Gastroesophageal sphincter (tissue), 4 donors: ENCODE data around the gene CDH4. TPM values are rescaled to one million over a fixed set of nuclear protein-coding genes. Genes with fewer than 3 reads are reported as not detected.

Experiments used
- ATAC-seq: fragments of 150-250 bp; one replicate; pipeline ENCODE4 v1.9.1; 2016; ENCODE audit warnings: mild to moderate bottlenecking, moderate library complexity
- H3K27ac ChIP-seq, 4 donors: fragments of 200-600 bp; sonication (generic) in 3 of 4; 1 replicate in 3 of 4; 2 replicates in 1 of 4; pipeline ENCODE4 v1.5.1; 2016 to 2019
- H3K27me3 ChIP-seq: fragments of 200-600 bp; sonication (generic); one replicate; pipeline ENCODE4 v1.5.1; 2019
- H3K36me3 ChIP-seq, 2 donors: fragments of 200-600 bp; sonication (generic); one replicate each; pipeline ENCODE4 v1.5.1; 2019; ENCODE audit warnings: control low read depth in 1 of 2
- H3K4me1 ChIP-seq, 3 donors: fragments of 200-600 bp; sonication (generic); 1 replicate in 2 of 3; 2 replicates in 1 of 3; pipeline ENCODE4 v1.5.1; 2016 to 2019; ENCODE audit warnings: control low read depth in 2 of 3
- H3K4me3 ChIP-seq, 2 donors: fragments of 200-600 bp; sonication (generic); one replicate each; pipeline ENCODE4 v1.5.1; 2019; ENCODE audit warnings: mild to moderate bottlenecking in 1 of 2, moderate library complexity in 1 of 2
- H3K9me3 ChIP-seq, 3 donors: fragments of 200-600 bp; sonication (generic); one replicate each; pipeline ENCODE4 v1.5.1; 2017 to 2019; ENCODE audit warnings: control low read depth in 2 of 3
- CTCF ChIP-seq, 4 experiments: fragments of 200-600 bp in 2 of 4; fragments of 450-650 bp in 2 of 4; sonication (generic) in 1 of 4; IDR thresholded peaks; one replicate each; pipeline ENCODE4 v1.5.1; 2017 to 2019; ENCODE audit warnings: antibody characterized with exemption in 4 of 4, mild to moderate bottlenecking in 2 of 4, moderate library complexity in 2 of 4
- EP300 ChIP-seq: sonication (generic); formaldehyde crosslinking; IDR thresholded peaks from one replicate; pipeline ENCODE4 v1.6.1; 2017; ENCODE audit warnings: antibody characterized with exemption, mild to moderate bottlenecking
- POLR2A ChIP-seq, 2 donors: fragments of 450-650 bp; IDR thresholded peaks; one replicate each; pipeline ENCODE4 v1.6.1; 2017; ENCODE audit warnings: antibody characterized with exemption in 2 of 2, mild to moderate bottlenecking in 2 of 2, moderate library complexity in 1 of 2
- POLR2AphosphoS5 ChIP-seq: sonication (generic); formaldehyde crosslinking; IDR thresholded peaks from one replicate; pipeline ENCODE4 v1.6.1; 2017; ENCODE audit warnings: antibody characterized with exemption
- WGBS, 2 donors: methylation state at CpG; one replicate each; pipeline ENCODE4 v1.1.5; 2018; ENCODE audit warnings: low coverage in 1 of 2; 5-methylcytosine and 5-hydroxymethylcytosine counted together
- total RNA-seq, 4 donors: library from RNA; depleted of rRNA; stranded (reverse); fragments of >200 nt; gene quantifications; one replicate each; pipeline ENCODE4 v1.1.0, GENCODE V29; 2016

Gene CDH4
- total RNA-seq, 4 donors from 2014 or later, result under 0.01 to 1.5 (median 0.42) TPM; not detected in 1

- Histone ChIP-seq H3K4me3 (no peak overlapping the region), H3K27ac (no peak overlapping the region), H3K9me3 (no peaks in the 10 kb centered on the region), H3K27me3 (peaks cover 31% of the 10 kb centered on the region), H3K36me3 (no peaks in the 10 kb centered on the region), H3K4me1 (peaks cover 0 to 9% (median 0%) of the 10 kb centered on the region in 3 donors)
- WGBS, 2 donors, result 88 to 89% methylated on average over 6 to 8 of the region's 8 CpGs
- no peak for ATAC-seq
- TF ChIP-seq EP300, result no peak
- no peak for TF ChIP-seq POLR2A (IDR thresholded peaks at IDR 0.05)
- no peak for TF ChIP-seq POLR2AphosphoS5
- no peak for TF ChIP-seq CTCF (IDR thresholded peaks at IDR 0.05)
Observed at GRCh38 chr20:61963885-61964674, 712.0 kb downstream of the CDH4 start.

GRCh38 chr20:61964675-61965605 lies 712.9 kb downstream of the CDH4 start:
- no peak for TF ChIP-seq POLR2A (IDR thresholded peaks at IDR 0.05)
- no peak for TF ChIP-seq EP300
- TF ChIP-seq POLR2AphosphoS5, result no peak
- TF ChIP-seq CTCF (IDR thresholded peaks at IDR 0.05), result no peak
- ATAC-seq, result no peak
- Histone ChIP-seq H3K4me1 (peaks cover 0 to 9% (median 0%) of the 10 kb centered on the region in 3 donors), H3K27ac (no peak overlapping the region), H3K4me3 (no peak overlapping the region), H3K36me3 (no peaks in the 10 kb centered on the region), H3K9me3 (no peaks in the 10 kb centered on the region), H3K27me3 (peaks cover 31% of the 10 kb centered on the region)
- 66 to 83% methylated on average over 1 to 5 of the region's 41 CpGs for WGBS, 2 donors

GRCh38 chr20:61965606-61966491 lies 713.8 kb downstream of the CDH4 start:
- WGBS, 2 donors, result no CpG with 5 or more reads among the region's 49 CpGs
- H3K27me3 ChIP-seq, result peaks cover 31% of the 10 kb centered on the region
- TF ChIP-seq EP300 (no peak), POLR2A (IDR thresholded peaks at IDR 0.05) (no peak), POLR2AphosphoS5 (no peak), CTCF (IDR thresholded peaks at IDR 0.05) (no peak)
- H3K9me3 ChIP-seq, result no peaks in the 10 kb centered on the region
- H3K36me3 ChIP-seq, result no peaks in the 10 kb centered on the region
- peaks cover 0 to 9% (median 0%) of the 10 kb centered on the region in 3 donors for H3K4me1 ChIP-seq
- no peak overlapping the region for H3K27ac ChIP-seq
- no peak for ATAC-seq
- no peak overlapping the region for H3K4me3 ChIP-seq

GRCh38 chr20:61966492-61967244 lies 714.6 kb downstream of the CDH4 start:
- no peak overlapping the region for H3K27ac ChIP-seq
- H3K4me1 ChIP-seq, result peaks cover 0 to 9% (median 0%) of the 10 kb centered on the region in 3 donors
- WGBS, 2 donors, result 60% methylated on average over 1 of the region's 25 CpGs; no CpG with 5 or more reads in 1 of the 2 donors
- H3K9me3 ChIP-seq, result no peaks in the 10 kb centered on the region
- no peak overlapping the region for H3K4me3 ChIP-seq
- TF ChIP-seq EP300 (no peak), POLR2A (IDR thresholded peaks at IDR 0.05) (no peak), CTCF (IDR thresholded peaks at IDR 0.05) (no peak), POLR2AphosphoS5 (no peak)
- peaks cover 0 to 3% of the 10 kb centered on the region in 2 donors for H3K36me3 ChIP-seq
- no peak for ATAC-seq
- H3K27me3 ChIP-seq, result peaks cover 31% of the 10 kb centered on the region
